MM.1S (cell line): Measurements from ENCODE around the gene PET100.
A peak's percentile ranks its signal among the peaks of the same experiment; 100 is the strongest.

ENCODE experiments used
- DNase-seq: peaks from one replicate; pipeline ENCODE4 v3.0.0-alpha.2; 2015
- H2AFZ ChIP-seq: fragments of 300-600 bp; sonication (generic); 2 replicates; pipeline ENCODE4 v1.6.0; 2016; ENCODE audit warnings: antibody characterized with exemption, low read length
- H3F3A ChIP-seq: fragments of 300-600 bp; sonication (generic); 2 replicates; pipeline ENCODE4 v1.6.1; 2016; ENCODE audit warnings: mild to moderate bottlenecking, antibody characterized with exemption, low read length, moderate library complexity, mixed read lengths; ENCODE audit not compliant: insufficient read depth
- H3K27ac ChIP-seq: fragments of 300-600 bp; sonication (generic); 2 replicates; pipeline ENCODE4 v1.5.1; 2016; ENCODE audit warnings: mild to moderate bottlenecking, low read length
- H3K27me3 ChIP-seq: fragments of 300-600 bp; sonication (generic); replicated peaks from 2 replicates; pipeline ENCODE4 v1.6.0; 2016; ENCODE audit warnings: low read length; ENCODE audit not compliant: insufficient read depth
- H3K36me3 ChIP-seq: fragments of 300-600 bp; sonication (generic); replicated peaks from 2 replicates; pipeline ENCODE4 v1.6.1; 2016; ENCODE audit warnings: mild to moderate bottlenecking, low read length, mixed read lengths; ENCODE audit not compliant: insufficient read depth
- H3K4me1 ChIP-seq: fragments of 300-600 bp; sonication (generic); 2 replicates; pipeline ENCODE4 v1.6.1; 2016; ENCODE audit warnings: low read length, mixed read lengths
- H3K4me2 ChIP-seq: fragments of 300-600 bp; sonication (generic); 2 replicates; pipeline ENCODE4 v1.6.0; 2016; ENCODE audit warnings: low read depth, low read length
- H3K4me3 ChIP-seq: fragments of 300-600 bp; sonication (generic); 2 replicates; pipeline ENCODE4 v1.5.1; 2016; ENCODE audit warnings: low read length, mixed read lengths
- H3K79me2 ChIP-seq: fragments of 300-600 bp; sonication (generic); 2 replicates; pipeline ENCODE4 v1.6.1; 2016; ENCODE audit warnings: mixed run types, low read length, mixed read lengths
- H3K9ac ChIP-seq: fragments of 300-600 bp; sonication (generic); 2 replicates; pipeline ENCODE4 v1.6.1; 2016; ENCODE audit warnings: low read length, mixed read lengths
- H3K9me2 ChIP-seq: fragments of 300-600 bp; sonication (generic); replicated peaks from 2 replicates; pipeline ENCODE4 v1.6.1; 2016; ENCODE audit warnings: mild to moderate bottlenecking, low read length, mixed read lengths; ENCODE audit not compliant: insufficient read depth
- H3K9me3 ChIP-seq: fragments of 300-600 bp; sonication (generic); replicated peaks from 2 replicates; pipeline ENCODE4 v1.6.1; 2016; ENCODE audit warnings: mild to moderate bottlenecking, low read length, mixed read lengths; ENCODE audit not compliant: insufficient read depth
- H4K20me1 ChIP-seq: fragments of 300-600 bp; sonication (generic); 2 replicates; pipeline ENCODE4 v1.6.1; 2016; ENCODE audit warnings: mild to moderate bottlenecking, low read length, moderate library complexity, mixed read lengths; ENCODE audit not compliant: insufficient read depth
- CTCF ChIP-seq: fragments of 300-600 bp; sonication (generic); IDR thresholded peaks from 2 replicates; pipeline ENCODE4 v1.5.1; 2016; ENCODE audit warnings: antibody characterized with exemption, low read length, mixed read lengths
- EZH2 ChIP-seq: fragments of 300-600 bp; sonication (generic); optimal IDR thresholded peaks from 2 replicates; pipeline ENCODE3; 2017; ENCODE audit warnings: low read depth, mild to moderate bottlenecking, antibody characterized with exemption, low read length, mixed read lengths
- EZH2phosphoT487 ChIP-seq: fragments of 300-600 bp; sonication (generic); IDR thresholded peaks from 2 replicates; pipeline ENCODE4 v1.6.1; 2018; ENCODE audit warnings: antibody characterized with exemption, low read length

PET100 gene

GRCh38 chr19:7678971-7679751 lies 49.6 kb downstream of the PET100 start:
- no peaks in the 10 kb centered on the region for H3K36me3 ChIP-seq
- no peaks in the 10 kb centered on the region for H4K20me1 ChIP-seq
- no peaks in the 10 kb centered on the region for H3F3A ChIP-seq
- H3K4me1 ChIP-seq, result 0 out of 2 replicates have a peak, but pooled peaks cover 3% of the 10 kb centered on the region
- peaks cover 44% of the 10 kb centered on the region for H3K27me3 ChIP-seq
- no peak overlapping the region for H3K9ac ChIP-seq
- H3K9me2 ChIP-seq, result no peaks in the 10 kb centered on the region
- H3K4me3 ChIP-seq, result no peak overlapping the region
- no peak overlapping the region for H3K27ac ChIP-seq
- peaks cover 13% of the 10 kb centered on the region for H3K79me2 ChIP-seq
- H3K4me2 ChIP-seq, result no peak overlapping the region
- TF ChIP-seq EZH2, result no peak
- TF ChIP-seq CTCF, result peak; percentile 38
- no peak for TF ChIP-seq EZH2phosphoT487
- no peaks in the 10 kb centered on the region for H3K9me3 ChIP-seq
- peak; percentile 23 for DNase-seq
- no peak overlapping the region for H2AFZ ChIP-seq

- Histone ChIP-seq H3F3A (no peaks in the 10 kb centered on the region), H3K79me2 (peaks cover 13% of the 10 kb centered on the region), H3K4me2 (peak overlapping the region; percentile 99), H4K20me1 (no peaks in the 10 kb centered on the region), H3K9me3 (no peaks in the 10 kb centered on the region), H3K4me1 (0 out of 2 replicates have a peak, but pooled peaks cover 3% of the 10 kb centered on the region), H3K4me3 (peak overlapping the region; percentile 100), H3K9me2 (no peaks in the 10 kb centered on the region), H3K27me3 (peaks cover 42% of the 10 kb centered on the region), H2AFZ (peak overlapping the region; percentile 81), H3K27ac (no peak overlapping the region), H3K9ac (no peak overlapping the region), H3K36me3 (no peaks in the 10 kb centered on the region)
- no peak for DNase-seq
- TF ChIP-seq CTCF (no peak), EZH2 (no peak), EZH2phosphoT487 (no peak)
Observed at GRCh38 chr19:7679771-7680605, 50.4 kb downstream of the PET100 start.

- Histone ChIP-seq H3K4me2 (peak within 1 kb of the TSS; percentile 99), H3F3A (no peaks in the 10 kb centered on the region), H3K9me2 (no peaks in the 10 kb centered on the region), H3K4me1 (0 out of 2 replicates have a peak, but pooled peaks cover 3% of the 10 kb centered on the region), H3K9ac (peak within 1 kb of the TSS; percentile 92), H3K27me3 (peaks cover 38% of the 10 kb centered on the region), H3K36me3 (no peaks in the 10 kb centered on the region), H3K4me3 (peak within 1 kb of the TSS; percentile 100), H4K20me1 (no peaks in the 10 kb centered on the region), H3K9me3 (no peaks in the 10 kb centered on the region), H2AFZ (peak within 1 kb of the TSS; percentile 100), H3K79me2 (peaks cover 13% of the 10 kb centered on the region), H3K27ac (no peak within 1 kb of the TSS)
- TF ChIP-seq CTCF, result peak; percentile 98
- TF ChIP-seq EZH2phosphoT487, result no peak
- TF ChIP-seq EZH2, result no peak
- peak; percentile 90 for DNase-seq
Observed at GRCh38 chr19:7680606-7681339, 51.2 kb downstream of the PET100 start, which contains the start of gene TRAPPC5. TSS of gene TRAPPC5 (plus strand) at chr19:7680833. CDS start at chr19:7682254, 1,421 bp downstream.
